HG03095 (cell line): Measurements from ENCODE around the gene ARHGEF19.

Source experiments
- ATAC-seq: cut with Tn5 transposase; IDR thresholded peaks from one replicate; pipeline ENCODE4 v1.9.1; 2021; ENCODE audit warnings: moderate library complexity; ENCODE audit not compliant: unreplicated experiment

ARHGEF19 gene

DNA sequence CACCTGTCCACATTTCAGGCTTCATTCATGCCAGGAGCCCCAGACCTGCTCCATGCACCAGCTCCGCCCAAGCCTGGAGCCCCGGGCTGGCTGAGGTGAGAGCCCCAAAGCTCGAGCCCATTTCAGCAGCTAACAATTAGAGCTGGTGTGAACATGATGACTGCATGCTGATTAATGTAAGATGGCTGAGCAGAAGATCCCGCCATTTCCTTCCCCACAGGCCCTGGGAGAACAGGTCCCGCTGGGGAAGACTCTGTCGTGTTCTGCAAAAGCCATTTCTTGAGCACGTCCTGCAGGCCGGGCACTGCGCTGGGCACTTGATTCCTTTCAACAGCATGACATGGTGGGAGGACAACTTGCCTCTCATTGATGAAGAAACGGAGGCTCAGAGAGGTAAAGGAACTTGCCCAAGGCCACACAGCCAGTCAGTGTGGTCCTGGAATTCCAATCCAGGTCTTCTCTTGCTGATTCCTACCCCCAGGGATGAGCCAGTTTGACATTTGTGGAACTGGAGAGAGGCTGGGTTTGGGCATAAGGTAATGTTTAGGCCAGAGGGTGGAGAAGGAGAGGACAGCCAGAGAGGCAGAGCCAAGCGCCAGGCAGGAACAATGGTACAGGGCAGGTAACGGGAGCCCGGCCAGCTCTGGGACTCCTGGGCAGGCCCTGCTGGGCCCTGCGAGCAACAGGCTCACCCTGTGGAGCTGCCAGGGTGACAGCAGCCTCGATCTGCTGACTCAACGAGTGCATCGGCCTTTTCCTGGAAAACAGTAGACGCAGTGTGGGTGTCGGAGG lies 28.5 kb downstream of the ARHGEF19 start:
- ATAC-seq: no peak

GRCh38 chr1:16183179-16183578 lies 29.3 kb downstream of the ARHGEF19 start:
- no peak for ATAC-seq

GRCh38 chr1:16181887-16182719 lies 30.3 kb downstream of the ARHGEF19 start:
- ATAC-seq: no peak

DNA sequence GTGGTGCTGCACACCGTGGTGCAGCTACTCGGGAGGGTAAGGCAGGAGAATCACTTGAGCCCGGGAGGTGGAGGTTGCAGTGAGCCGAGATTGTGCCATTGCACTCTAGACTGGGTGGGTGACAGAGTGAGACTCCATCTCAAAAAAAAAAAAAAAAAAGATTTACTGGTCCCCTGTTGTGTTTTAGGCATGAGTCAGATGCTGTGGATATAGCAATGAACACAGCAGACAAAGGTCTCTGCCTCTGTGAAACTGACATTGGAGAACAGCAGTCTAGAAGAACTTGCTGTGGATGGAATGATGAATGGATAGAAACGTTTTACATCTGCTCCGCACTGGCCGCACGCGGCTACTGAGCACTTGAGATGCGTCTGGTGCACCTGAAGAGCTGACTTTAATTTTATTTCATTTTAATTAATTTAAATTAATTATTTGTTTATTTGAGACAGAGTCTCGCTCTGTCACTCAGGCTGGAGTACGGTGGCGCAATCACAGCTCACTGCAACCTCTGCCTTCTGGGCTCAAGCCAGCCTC lies 32.1 kb downstream of the ARHGEF19 start:
- no peak for ATAC-seq

- ATAC-seq: no peak
Measured at GRCh38 chr1:16178596-16179497, 33.6 kb downstream of the ARHGEF19 start.

DNA sequence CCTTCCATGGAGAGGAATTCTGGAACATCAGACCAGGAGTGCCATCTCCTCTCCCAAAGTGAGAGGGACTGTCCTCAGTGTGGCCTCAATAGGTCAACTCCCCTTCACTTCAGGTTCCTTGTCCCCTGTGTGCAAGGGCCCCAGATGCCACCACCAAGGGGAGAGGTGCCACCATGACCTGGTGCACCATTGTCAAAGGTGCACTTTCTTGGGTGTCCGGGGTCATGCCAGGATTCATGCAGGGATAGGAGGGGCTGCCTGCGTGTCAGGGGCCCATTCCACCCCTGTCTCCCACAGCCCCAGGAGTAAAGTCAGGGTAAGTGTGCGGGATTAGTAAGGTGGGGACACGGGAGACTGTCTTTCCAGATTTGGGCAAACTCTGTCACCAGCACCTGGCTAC lies 35.1 kb downstream of the ARHGEF19 start:
- ATAC-seq: no peak

GRCh38 chr1:16176653-16177052 lies 35.8 kb downstream of the ARHGEF19 start:
- ATAC-seq: no peak

DNA sequence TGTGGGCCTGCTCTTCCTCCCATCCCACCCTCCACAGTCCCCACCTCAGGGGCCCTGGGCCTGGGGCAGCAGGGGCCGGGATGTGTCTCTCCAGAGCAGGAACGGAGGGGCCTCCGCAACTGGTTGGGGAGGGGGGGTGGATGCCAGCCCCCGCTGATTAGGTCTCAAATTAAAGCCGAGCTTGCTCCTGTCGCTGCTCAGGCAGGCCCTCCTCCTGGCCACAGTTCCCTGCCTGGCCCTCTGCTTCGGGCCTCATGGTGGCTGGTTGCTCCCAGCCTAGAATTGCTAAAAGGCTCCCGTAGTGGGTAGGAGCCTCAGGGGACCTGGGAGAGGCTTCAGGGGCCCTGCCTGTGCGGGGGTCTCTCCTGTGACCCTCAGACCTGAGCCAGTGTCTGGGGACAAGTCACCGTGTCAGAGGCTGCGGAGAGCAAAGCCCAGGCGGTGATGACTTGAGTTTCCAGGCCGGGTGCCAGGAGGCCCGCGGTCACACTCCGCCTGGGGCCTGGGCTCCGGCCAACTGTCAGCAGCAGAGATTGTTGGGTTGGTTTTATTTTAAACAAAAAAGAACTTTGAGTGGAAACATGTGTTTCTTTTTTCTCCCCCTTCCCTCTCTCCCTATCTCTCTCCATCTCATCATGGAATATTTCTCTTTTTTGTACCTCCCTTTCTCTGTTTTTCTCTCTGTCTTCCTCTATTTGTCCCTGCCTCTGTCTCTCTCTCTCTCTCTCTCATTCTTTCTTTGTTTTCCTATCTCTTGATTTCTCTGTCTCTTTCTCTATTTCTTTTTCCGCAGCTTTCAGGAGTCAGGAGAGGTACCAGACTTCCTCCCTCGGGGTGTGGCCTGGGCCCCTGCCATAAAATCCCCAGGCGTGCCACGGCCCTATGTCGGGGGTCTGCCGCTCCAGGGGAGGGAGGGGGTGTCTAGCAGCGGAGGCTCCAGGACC lies 36.6 kb downstream of the ARHGEF19 start:
- no peak for ATAC-seq

GRCh38 chr1:16174886-16175598 lies 37.4 kb downstream of the ARHGEF19 start:
- ATAC-seq: no peak

- no peak for ATAC-seq
Measured at GRCh38 chr1:16174261-16174868, 38.1 kb downstream of the ARHGEF19 start.

DNA sequence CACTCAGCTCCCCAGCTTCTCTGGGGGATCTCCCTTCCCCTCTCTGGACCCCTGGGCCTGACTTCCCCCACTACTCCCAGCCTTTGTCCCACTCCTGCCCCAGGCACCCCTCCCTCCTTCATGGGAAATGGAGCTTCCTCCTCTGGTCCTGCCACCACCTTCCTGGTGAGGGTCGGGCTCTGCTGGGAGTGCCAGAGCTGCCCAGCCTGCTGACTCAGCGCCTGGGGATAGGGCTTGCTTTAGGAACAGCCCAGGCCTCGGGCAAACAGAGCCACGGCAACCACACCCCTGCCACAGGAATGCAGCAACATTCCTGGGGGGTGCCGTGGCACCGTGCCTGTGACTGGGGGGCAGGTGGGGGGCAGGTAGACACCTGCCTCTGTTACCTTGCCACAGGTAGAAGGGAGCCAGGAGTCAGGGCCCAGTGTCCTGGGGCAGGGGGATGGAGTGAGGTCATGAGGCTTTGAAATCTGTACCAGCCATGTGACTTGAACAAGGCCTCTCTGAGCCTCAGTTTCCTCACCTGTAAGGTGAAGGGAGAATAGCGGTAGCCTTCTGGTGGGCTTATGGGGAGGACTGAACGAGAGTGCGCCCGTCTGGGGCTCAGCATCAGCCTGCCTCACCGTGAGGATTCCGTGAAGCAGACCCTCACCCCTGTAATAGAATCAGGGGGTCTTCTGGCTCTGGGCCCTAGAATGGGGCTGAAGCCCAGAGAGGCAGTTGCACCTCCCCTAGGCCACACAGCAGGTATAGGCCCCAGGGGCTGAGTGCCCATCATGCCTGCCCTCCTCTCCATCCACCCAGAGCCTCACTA lies 38.8 kb downstream of the ARHGEF19 start:
- ATAC-seq: no peak

- ATAC-seq: no peak
Measured at GRCh38 chr1:16172964-16173446, 39.4 kb downstream of the ARHGEF19 start.

GRCh38 chr1:16172218-16172830 lies 40.1 kb downstream of the ARHGEF19 start:
- ATAC-seq: no peak

GRCh38 chr1:16171314-16172151 lies 40.9 kb downstream of the ARHGEF19 start:
- no peak for ATAC-seq

DNA sequence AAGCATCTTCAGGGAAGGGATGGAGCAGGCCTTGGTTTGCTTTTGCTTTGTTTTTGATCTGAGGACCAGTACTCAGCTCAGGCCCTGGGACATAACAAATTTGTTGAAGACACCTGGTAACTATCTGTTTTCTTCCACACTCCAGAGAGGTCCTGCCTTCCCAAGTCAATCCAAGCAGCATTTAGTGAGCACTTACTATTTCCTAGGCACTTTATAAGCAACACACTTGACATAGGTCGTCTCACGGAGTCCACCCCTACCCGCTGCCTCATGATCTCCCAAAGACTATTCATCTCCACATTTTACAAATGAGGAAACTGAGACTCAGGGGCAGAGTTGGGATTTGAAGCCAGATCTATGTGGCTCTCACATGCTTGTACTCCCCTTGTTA lies 42.2 kb downstream of the ARHGEF19 start:
- no peak for ATAC-seq

- no peak for ATAC-seq
Measured at GRCh38 chr1:16168622-16169360, 43.7 kb downstream of the ARHGEF19 start.
